NCI-H345 treated with DMSO at 0.1 percent for 48 hours (cell line): ENCODE data around the gene TRPM2.
A peak's percentile ranks its signal among the peaks of the same experiment; 100 is the strongest.
"Not testable (repeated sequence)": the region's sequence is repeated elsewhere in the genome, so short reads cannot be mapped to it uniquely, and the experiment has no call there.

Experiments
- DNase-seq: peaks from one replicate; lab custom pipeline; 2025; ENCODE audit not compliant: unreplicated experiment; lab: John Stamatoyannopoulos, UW

TRPM2 gene

GRCh38 chr21:44408226-44408625 lies 54.8 kb downstream of the TRPM2 start:
- no peak for DNase-seq

GRCh38 chr21:44413566-44414290 lies 60.3 kb downstream of the TRPM2 start:
- no peak for DNase-seq

DNA sequence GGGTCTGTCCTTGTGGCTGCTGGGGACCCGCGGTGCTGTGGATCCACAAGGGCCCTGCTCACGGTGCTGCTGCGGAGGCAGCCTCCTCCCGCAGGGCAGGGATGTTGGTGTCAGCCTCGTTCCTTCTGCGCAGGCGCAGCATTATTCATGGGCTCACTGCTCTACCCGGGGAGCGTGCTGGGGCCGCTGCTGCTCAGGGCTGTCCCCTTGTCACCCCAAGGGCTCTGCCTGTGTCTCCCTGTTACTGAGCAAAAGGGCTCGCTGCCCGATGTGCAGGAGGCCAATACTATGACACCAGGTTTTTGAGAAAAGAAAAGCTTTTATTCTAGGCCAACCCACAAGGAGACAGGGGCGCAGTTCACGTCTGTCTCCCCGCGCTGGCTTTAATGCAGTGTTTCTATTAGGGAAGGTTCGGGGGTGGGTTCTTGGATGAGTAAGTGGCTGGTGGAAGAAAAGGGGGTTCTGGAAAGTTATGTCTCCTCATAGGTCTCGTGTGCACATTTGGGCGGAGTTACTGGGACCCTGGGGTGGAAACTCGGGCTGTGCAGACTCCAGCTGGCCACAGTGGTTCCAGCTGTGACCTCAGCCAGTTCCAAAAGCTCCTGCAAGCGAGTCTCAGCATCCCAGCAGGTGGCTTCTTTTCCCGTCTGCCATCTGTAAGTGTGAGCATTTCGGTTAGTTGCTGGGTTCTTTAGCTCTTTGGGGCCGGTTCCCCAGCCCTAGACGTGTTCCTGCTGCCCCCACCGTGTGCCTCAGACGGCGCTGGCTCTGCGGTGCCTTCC lies 61.1 kb downstream of the TRPM2 start:
- DNase-seq: no peak

DNA sequence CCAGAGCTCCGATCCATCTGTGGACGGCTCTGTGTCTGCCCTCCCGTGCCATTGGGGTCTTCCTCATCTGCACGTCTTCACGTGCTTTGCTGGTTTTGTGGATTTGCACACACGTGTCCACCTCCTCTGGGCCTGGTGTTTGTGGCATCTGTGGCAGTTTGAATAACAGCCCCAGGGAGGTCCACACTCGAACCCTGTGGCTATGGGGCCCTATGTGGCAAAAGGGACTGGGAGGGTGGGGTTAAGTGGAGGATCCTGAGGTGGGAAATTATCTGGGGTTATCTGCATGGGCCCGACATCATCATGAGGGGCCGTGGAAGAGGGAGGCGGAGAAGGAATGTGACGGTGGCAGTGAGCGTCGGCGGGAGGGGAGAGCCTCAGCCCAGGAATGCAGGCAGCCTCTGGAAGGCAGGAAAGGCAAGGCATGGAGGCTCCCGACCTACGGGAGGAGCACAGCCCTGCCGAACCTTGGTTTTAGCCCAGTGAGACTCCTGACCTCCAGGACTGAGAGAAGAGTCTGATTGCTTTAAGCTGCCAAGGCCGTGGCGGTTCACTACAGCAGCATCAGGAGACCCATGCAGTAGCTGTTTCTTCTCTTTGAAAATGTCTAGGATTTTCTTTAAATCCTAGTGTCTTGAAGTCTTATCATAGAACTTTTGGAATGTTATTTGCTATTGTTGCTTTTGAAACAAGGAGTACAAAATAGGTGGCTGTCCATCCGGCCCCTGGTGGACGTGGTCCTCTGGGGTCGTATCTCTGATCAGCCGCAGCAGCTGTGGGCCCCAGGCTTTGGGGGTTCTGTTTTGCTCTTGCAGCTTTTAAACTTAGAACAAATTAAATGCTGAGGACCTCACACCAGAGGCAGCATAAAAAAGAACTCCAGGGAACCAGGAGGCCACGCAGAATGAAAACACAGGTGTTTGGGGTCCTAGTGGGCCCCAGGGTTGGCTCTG lies 61.9 kb downstream of the TRPM2 start:
- no peak for DNase-seq

DNA sequence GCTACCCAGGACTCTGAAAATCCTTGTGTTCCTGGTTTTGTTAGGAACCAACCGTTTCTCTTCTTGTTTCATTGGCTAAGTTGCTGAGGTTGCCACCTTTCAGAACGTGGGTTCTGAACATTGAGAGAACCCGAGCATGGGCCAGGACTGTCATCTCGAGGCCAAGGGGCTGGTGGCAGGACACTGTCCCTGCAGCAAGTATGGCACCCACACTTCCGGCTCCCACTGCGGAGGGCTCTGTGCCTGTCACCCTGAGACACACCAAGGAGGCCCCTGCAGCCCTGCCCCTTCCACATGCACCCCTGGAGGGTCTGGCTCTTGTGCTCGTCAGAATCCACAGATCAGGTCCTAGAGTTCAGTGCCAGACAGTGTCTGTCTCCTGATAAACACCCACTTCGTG lies 62.8 kb downstream of the TRPM2 start:
- DNase-seq: no peak

- DNase-seq: not testable (repeated sequence)
Observed at GRCh38 chr21:44417621-44418107, 64.2 kb downstream of the TRPM2 start.

GRCh38 chr21:44418108-44418875 lies 64.9 kb downstream of the TRPM2 start:
- no peak for DNase-seq

DNA sequence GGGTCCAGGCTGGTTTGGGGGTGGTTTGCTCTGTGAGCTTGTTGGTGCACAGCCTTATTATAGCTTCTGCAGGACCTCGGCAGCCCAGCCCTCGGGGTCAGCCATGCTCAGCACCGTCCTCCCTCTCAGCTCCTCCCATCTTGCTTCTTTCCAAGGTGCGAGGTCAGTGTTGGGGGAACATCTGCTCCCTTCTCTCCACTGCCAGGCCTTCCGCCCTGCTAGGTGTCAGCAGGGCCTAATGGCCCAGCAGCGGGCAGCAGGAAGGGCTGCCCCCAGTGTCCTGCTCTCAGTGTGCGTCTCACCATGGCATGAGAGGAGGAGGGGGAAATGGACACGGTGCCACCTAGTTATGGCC lies 65.4 kb downstream of the TRPM2 start:
- DNase-seq: no peak

GRCh38 chr21:44419679-44420078 lies 66.3 kb downstream of the TRPM2 start:
- no peak for DNase-seq

DNA sequence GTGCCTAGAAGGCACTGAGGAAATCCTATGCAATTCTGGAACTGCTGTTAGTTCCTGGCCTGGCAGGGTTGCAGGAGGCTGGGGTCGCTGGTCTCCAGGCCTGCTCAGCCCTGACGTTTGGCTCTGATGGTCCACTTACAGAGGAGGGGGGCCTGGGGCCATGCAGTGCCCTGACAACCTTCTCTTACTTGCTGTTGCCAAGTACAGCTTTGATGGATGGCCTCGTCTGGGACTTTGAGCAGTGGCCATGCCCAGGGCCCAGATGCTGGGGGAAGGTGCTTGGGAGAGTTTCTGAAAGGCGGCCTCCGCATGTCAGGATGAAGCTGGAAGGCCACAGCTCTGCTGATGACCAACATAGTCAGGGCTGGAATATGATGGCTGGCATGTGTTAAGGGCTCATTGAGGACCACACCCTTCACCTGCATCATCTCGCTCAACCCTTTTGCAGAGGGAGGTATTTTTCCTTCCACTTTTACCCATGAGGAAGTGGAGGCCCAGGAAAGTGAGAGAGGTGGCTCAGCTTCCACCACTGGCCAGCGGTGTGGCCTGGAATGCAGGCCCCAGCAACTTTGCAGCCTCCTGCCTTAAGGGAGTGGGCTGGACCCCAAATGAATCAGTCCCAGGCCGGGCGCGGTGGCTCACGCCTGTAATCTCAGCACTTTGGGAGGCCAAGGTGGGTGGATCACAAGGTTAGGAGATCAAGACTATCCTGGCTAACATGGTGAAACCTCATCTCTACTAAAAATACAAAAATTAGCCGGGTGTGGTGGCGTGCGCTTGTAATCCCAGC lies 67.2 kb downstream of the TRPM2 start:
- DNase-seq: no peak

GRCh38 chr21:44421901-44422840 lies 68.8 kb downstream of the TRPM2 start:
- DNase-seq: no peak

DNA sequence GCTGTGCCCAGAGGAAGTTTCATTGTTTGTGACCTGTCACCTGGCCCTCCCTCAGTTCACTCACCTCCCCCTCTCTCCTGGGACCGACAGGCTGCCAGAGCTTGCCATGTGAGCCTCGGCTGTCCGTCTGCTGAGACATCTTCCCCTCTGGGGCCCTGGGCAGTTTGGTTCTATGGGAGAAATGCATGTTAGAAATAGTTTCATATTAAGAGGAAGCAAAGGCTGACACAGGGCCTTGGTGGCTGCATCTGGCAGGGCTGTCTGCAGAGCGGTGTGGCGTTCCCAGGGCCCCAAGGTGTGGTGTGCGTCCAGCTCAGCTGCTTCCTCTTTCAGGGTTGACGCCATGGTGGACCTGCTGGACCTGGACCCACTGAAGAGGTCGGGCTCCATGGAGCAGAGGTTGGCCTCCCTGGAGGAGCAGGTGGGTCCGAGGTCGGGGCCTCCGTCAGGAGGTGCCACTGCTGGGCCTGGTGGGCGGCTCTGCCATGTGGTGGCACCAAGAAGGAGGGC lies 69.9 kb downstream of the TRPM2 start:
- no peak for DNase-seq

- no peak for DNase-seq
Observed at GRCh38 chr21:44423941-44424607, 70.7 kb downstream of the TRPM2 start.

GRCh38 chr21:44424608-44425306 lies 71.3 kb downstream of the TRPM2 start:
- no peak for DNase-seq

GRCh38 chr21:44425307-44425894 lies 72.0 kb downstream of the TRPM2 start:
- peak; percentile 66 for DNase-seq

DNA sequence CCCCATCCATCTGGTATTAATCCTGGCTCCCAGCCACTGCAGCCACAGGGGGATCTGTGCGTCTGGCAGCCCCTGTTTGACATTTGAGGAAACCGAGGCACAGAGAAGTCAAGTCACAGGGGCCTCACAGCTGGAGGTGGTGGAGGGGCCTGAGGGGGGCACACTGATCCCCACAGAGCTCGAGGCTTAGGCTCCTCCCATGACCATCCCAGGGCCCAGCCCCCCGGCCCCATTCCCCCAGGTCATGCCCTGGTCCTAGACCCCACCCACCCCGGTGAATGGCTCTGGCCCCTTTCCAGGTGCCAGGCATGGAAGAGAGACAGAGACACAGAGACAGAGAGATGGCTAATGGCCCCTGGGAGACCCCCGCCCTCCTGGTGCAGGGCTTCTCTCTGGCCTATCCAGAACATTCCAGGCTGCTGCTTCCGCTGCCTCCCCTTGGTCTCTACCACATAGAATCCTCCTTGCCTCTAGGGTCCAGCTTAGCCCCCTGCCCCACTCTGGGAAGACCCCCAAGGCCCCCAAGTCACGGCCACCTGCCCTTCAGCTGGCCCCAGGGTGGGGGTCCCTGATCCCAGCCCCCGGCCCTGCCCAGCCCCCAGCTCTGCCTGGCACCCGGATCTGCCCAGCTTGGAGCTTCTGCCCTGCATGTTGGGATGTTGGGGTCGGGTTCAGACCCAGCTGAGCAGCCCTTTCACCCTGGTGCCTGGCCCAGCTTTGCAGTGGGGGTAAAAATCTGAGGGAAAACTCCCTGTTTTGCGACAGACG lies 72.7 kb downstream of the TRPM2 start:
- no peak for DNase-seq
